22Rv1 (cell line): ENCODE results near the gene PIWIL1.

Source experiments
- H3K27ac ChIP-seq: fragments of 450-650 bp; 2 replicates; pipeline ENCODE4 v1.5.1; 2017
- ZFX ChIP-seq: fragments of 450-650 bp; IDR thresholded peaks from 2 replicates; pipeline ENCODE4 v1.6.1; 2017; ENCODE audit warnings: antibody characterized with exemption, borderline replicate concordance
- TF ChIP-seq, protein P1 (sequence below): fragments of 450-650 bp; IDR thresholded peaks from 2 replicates; pipeline ENCODE4 v1.5.1; 2017; ENCODE audit warnings: mild to moderate bottlenecking

The PIWIL1 gene

DNA sequence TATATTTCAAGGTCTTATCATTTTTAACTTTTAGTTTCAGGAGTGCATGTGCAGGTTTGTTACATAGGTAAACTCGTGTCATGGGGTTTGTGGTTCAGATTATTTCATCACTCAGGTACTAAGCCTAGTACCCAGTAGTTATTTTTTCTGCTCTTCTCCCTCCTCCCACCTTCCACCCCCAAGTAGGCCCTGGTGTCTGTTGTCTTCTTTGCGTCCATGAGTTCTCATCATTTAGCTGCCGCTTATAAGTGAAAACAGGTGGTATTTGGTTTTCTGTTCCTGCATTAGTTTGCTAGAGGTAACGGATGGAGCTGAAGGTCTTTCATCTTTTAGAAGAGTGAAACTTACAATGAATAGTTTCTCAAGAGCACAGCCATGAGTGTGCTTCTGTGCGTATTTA is 24.4 kb downstream of the PIWIL1 start:
- no peak overlapping the region for H3K27ac ChIP-seq
- TF ChIP-seq ZFX, result no peak
- TF ChIP-seq, protein P1, sequence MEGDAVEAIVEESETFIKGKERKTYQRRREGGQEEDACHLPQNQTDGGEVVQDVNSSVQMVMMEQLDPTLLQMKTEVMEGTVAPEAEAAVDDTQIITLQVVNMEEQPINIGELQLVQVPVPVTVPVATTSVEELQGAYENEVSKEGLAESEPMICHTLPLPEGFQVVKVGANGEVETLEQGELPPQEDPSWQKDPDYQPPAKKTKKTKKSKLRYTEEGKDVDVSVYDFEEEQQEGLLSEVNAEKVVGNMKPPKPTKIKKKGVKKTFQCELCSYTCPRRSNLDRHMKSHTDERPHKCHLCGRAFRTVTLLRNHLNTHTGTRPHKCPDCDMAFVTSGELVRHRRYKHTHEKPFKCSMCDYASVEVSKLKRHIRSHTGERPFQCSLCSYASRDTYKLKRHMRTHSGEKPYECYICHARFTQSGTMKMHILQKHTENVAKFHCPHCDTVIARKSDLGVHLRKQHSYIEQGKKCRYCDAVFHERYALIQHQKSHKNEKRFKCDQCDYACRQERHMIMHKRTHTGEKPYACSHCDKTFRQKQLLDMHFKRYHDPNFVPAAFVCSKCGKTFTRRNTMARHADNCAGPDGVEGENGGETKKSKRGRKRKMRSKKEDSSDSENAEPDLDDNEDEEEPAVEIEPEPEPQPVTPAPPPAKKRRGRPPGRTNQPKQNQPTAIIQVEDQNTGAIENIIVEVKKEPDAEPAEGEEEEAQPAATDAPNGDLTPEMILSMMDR, result no peak

DNA sequence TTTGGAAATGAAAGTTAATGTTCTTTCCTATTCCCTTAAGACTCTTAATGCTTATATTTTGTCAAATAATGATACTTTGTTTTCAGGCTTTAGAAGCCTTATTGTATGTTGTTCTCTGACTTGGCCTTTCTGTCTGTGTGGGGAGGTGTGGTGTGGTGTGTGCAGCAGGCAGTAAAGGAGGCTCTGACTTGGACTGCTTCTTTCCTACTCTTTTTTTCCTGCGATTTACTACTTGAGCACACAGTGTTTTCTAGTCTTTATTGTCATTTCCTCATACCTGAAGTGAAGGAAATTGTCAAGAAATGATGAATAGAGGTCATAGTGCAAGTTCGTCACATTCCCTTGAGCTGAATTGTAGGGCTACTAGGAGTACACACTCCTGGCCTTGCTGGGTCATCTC is 26.9 kb downstream of the PIWIL1 start:
- no peak overlapping the region for H3K27ac ChIP-seq
- no peak for TF ChIP-seq ZFX
- TF ChIP-seq, protein P1, result no peak

DNA sequence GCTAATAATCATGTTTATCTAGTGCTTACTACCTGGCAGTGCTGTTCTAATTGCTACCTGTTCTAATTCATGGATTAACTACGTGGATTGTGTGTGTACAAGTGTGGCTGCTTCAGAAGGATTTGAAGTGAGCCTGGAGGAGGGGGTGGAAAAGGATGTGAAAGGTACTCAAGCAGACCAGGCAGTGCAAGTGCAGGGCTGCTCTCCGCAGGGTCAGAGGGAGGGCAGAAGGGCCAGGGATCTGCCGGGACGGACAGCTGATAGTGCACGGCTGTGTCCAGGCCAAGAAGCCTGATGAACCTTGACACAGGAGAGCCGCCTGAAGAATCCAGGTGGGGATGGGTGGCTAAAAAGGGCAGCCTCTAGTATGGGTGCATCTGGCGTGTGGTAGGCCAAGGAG is 28.5 kb downstream of the PIWIL1 start:
- TF ChIP-seq, protein P1, result no peak
- no peak for TF ChIP-seq ZFX
- H3K27ac ChIP-seq, result no peak overlapping the region

DNA sequence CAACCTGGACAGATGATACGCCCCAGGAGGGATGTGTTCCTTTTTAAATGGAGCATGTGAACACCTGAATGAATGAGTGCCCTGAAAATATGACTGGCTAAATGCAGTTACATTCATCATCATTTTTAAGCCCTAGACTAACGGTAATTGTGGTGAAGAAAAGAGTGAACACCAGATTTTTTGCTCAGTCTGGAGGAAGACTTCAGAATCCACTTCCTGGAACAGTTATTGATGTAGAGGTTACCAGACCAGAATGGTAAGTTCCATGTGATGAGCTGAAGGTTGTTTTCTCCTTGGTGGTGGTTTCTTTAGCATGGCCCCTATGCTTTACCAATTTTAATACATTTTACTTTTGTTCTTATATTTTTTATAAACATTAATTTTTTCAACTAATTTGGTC is 29.3 kb downstream of the PIWIL1 start:
- no peak overlapping the region for H3K27ac ChIP-seq
- TF ChIP-seq, protein P1, result no peak
- no peak for TF ChIP-seq ZFX

DNA sequence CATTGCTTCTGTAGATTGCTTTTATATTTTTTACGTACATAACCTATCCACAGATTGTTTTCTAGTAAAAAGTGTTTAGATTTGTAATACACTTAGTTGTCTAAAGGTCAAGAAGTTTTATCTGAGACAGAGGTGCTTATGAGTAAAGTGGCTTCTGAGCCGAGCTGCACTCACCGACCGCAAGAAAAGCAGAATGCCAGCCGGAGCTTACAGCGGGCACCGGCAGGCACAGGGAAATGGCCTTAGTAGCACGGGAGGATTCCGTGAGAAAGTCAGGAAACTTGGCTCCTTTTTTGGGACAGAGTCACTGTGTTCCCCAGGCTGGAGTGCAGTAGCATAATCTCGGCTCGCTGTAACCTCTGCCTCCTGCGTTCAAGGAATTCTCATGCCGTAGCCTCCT is 29.8 kb downstream of the PIWIL1 start:
- no peak overlapping the region for H3K27ac ChIP-seq
- TF ChIP-seq, protein P1, result no peak
- TF ChIP-seq ZFX, result no peak

DNA sequence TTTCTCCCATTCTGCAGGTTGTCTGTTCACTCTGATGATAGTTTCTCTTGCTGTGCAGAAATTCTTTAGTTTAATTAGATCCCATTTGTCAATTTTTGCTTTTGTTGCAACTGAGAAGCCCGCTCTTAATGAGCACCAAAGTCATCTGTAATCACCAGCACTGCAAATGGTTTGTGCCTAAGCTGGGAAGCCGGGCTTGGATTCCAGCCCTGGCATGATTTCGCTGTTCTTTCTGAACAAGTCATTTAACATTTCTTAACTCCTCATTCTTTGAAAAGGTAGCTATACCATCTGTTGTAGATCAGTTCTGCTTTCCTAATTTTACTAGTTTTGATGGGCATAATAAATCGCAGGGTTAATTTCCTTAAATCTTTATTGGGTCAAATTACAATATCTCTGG is 32.1 kb downstream of the PIWIL1 start:
- TF ChIP-seq, protein P1, result no peak
- TF ChIP-seq ZFX, result no peak

DNA sequence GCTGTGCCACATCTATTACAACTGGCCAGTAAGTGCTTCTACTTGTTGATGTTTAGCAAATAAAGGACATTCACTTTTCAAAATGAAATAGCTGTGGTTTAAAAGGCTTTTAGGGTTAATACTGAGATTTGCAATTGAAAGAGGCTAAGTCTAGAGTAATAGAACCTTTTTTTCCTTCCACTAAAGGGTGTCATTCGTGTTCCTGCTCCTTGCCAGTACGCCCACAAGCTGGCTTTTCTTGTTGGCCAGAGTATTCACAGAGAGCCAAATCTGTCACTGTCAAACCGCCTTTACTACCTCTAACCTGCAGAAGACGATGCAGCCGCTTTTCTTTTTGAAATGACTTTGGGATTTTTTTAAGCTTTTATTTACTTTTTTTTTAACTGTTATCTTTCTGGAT is 33.6 kb downstream of the PIWIL1 start:
- TF ChIP-seq, protein P1, result no peak
- TF ChIP-seq ZFX, result no peak
- no peak overlapping the region for H3K27ac ChIP-seq

More for the DNA sequence above, 32.1 kb downstream of the PIWIL1 start:
- no peak overlapping the region for H3K27ac ChIP-seq
